SKM-1 treated with dmso at 0.1 percent for 144 hours (cell line): ENCODE measurements around the gene IBA57.

Experiments
- DNase-seq: peaks from one replicate; lab custom pipeline; 2025; ENCODE audit not compliant: unreplicated experiment; lab: John Stamatoyannopoulos, UW

The IBA57 gene

GRCh38 chr1:228155596-228156514 lies 9.7 kb upstream of the IBA57 start:
- no peak for DNase-seq

- no peak for DNase-seq
Measured at GRCh38 chr1:228156515-228156881, 9.1 kb upstream of the IBA57 start.

GRCh38 chr1:228156941-228157728 lies 8.5 kb upstream of the IBA57 start:
- DNase-seq: no peak

GRCh38 chr1:228157729-228158126 lies 7.9 kb upstream of the IBA57 start:
- DNase-seq: no peak

- no peak for DNase-seq
Measured at GRCh38 chr1:228158151-228159007, 7.2 kb upstream of the IBA57 start.

DNA sequence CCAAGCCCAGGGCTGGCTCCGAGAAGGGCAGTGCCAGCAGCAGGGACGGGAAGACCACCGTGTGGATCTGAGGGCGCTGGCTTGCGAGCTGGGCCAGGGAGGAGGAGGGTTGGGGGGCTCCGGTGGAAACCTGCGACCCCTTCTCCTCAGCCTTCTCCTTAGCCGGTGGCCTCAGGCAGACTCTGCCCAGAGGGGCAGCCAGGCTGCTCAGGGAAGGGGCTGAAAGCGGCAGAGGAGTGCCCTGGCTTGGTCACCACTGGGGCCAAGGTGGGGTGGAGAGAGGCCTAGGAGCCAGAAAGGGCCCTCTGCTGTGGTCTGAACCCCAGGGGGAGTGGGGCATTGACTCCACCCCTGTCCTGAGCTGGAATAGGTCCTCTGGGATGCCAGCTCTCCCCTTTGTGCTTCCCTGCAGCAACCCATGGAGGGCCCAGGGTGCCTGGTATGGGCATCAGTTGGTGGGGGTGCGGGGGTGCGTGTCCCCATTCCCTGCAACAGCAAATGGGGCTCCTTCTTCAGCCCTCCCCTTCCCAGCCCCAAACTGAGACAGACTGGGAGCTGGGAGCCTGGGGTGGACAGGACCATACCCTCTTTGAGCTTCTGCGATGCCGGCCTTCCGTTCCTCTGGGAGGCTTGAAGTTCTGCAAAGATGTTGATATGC lies 6.5 kb upstream of the IBA57 start:
- no peak for DNase-seq

GRCh38 chr1:228160201-228160761 lies 5.3 kb upstream of the IBA57 start:
- no peak for DNase-seq

DNA sequence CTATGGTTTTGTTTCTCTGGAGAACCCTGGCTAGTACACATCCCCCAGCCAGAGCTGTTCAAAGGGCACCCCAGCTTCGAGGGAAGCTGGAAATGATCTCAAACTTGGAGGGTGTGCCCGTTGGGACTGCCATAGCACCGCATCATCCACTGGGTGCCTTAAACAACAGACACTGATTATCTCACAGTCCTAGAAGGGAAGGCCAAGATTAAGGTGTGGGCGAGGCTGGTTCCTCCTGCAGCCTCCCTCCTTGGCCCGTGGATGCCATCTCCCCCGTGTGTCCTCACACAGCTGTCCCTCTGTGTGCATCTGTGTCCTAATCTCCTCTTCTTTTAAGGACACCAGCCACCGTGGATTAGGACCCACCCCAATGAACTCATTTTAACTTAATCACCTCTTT lies 4.2 kb upstream of the IBA57 start:
- DNase-seq: no peak

- no peak for DNase-seq
Measured at GRCh38 chr1:228161866-228162265, 3.7 kb upstream of the IBA57 start.

GRCh38 chr1:228162286-228163006 lies 3.2 kb upstream of the IBA57 start:
- no peak for DNase-seq

- no peak for DNase-seq
Measured at GRCh38 chr1:228163007-228163753, 2.4 kb upstream of the IBA57 start.

DNA sequence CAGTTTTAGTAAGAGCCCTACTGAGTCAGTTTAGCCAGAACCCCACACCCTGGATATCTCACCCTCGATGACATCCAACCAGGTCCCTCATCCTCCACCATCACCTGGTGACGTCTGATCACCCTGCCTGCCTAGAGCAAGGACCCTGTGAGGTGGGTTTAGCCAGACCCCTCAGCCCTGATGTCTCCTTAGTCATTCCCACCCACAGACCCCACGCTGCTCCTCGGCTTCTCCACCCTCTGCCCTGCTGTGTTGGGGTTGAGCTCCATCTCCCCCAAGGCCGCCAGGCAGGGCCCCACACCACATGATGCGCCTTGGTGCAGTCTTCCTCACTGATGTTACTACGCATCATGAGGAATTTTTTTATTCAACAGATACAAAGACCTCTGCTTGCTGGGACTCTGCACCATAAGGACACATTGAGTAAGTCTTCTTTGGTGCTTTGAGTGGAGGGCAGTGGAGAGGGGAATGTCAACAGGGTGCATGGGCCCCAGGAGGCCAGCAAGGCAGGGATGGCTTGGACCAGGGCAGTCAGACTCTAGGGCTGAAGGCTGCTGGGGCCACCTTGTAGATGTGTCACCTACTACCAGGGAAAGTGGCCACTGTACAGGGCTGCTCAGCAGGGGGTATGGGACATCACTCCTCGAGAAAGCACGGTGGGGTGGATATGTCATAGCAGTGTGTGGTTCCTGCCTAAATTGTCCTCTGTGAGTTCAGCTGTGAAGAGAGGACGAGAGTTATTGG lies 1.7 kb upstream of the IBA57 start:
- no peak for DNase-seq

DNA sequence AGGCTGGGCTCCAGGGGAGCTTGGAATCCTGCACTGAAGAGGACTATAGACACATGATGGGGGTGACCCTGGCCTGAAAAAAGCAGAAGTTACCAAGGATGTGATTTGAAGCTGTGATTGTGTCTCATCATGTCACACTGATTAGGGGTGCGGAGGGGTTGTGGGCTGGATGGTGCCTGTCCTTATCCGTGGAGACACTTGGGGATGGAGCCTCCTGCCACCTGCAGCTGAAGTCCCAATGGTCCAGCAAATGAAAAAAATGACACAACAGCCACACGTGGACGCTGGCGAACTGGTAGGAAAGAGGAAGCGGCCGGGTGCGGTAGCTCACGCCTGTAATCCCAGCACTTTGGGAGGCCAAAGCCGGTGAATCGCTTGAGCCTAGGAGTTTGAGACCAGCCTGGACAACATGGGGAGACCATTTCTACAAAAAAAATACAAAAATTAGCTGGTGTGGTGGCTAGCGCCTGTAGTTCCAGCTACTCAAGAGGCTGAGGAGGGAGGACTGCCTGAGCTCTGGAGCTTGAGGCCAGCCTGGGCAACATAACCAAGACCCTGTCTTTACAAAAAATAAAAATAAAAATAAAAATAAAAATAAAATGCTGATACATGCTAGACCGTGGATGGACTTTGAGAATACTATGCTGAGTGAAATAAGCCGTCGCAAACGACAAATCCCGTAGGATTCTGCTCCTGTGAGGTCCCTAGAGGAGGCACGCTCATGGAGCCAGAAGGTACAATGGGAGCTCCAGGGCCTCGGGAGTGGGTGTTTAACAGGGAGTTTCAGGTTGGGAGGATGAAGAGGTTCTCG lies 838 bp upstream of the IBA57 start:
- peak; percentile 76 for DNase-seq

GRCh38 chr1:228166170-228166936 lies 749 bp downstream of the IBA57 start:
- peak; percentile 52 for DNase-seq

DNA sequence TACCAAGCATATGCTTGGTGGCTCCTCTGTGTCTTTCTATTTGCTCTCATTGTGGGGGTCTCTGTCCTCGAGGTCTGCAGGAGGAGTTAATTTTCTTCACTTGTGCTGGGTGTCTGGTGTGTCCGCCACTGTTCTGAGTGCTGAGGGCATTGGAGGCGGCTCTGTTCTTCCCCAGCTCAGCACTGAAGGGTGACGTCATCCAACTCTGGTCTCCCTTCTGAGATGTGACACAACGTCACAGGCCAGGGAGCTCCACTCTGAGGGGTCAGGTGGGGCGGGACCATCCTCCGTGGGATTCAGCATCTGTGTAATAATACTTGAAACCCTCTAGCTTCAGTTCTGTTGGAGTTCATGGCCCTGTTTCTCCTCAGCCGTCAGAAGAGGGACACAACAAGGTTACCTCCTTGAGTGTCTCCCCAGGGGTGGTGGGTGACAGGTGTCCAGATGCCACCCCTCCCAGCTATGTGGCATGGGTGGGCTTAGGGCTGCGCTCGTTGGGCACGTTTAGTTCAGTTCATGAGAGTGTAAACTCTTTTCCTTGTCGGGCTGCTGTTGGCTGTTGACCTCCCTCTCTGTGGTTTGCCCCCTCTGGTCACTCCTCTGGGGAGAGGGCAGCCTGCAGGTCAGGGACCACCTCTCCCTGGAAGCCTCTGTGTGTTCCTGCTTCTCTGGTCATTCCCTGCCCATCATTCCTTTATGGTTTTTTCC lies 3.1 kb downstream of the IBA57 start:
- DNase-seq: no peak

- DNase-seq: no peak
Measured at GRCh38 chr1:228169345-228169744, 3.7 kb downstream of the IBA57 start.
